ENCODE results near the gene CDK1. TPM values are rescaled to one million over a fixed set of nuclear protein-coding genes. Genes with fewer than 3 reads are reported as not detected.

CDK1 gene
- total and polyA plus RNA-seq, 2 donors (not counting 3 experiments of a cell fraction or from before 2014, with no cell fraction given) = 19.9 to 70.1 TPM

GRCh38 chr10:60784641-60785040, 6.4 kb downstream of the CDK1 start:
- Histone ChIP-seq H3K79me2 (ENCODE audit: control insufficient read depth, insufficient read depth, low read length) (peaks cover 98% of the 10 kb centered on the region), H3K27ac (ENCODE audit: insufficient read depth, low read depth, low read length) (no peak overlapping the region), H3K4me3 (replicated peaks in 1 of 3; ENCODE audit: insufficient read depth in 1 of 3, low read depth in 1 of 3, low read length in 3 of 3) (no peak overlapping the region)

More at GRCh38 chr10:60784641-60785040, 6.4 kb downstream of the CDK1 start:
- H3K36me3 ChIP-seq (ENCODE audit: control insufficient read depth in 2 of 2, extremely low read depth in 1 of 2, insufficient read depth in 2 of 2, low read length in 2 of 2) = peaks cover 0 to 25% of the 10 kb centered on the region in 2 experiments
- H3K9me3 ChIP-seq (replicated peaks; ENCODE audit: control insufficient read depth, insufficient read depth, low read length) = no peaks in the 10 kb centered on the region
- no peak for FAIRE-seq
- BruUV-seq (replicated peaks) = no TSS peak
- no peak for DNase-seq (ENCODE audit: low read depth, low spot score)
- H2AFZ ChIP-seq (ENCODE audit: low read depth, low read length) = no peak overlapping the region
- no peaks in the 10 kb centered on the region for H3K9me1 ChIP-seq (replicated peaks; ENCODE audit: control insufficient read depth, extremely low read depth, insufficient read depth, low read length)
- H3K4me1 ChIP-seq (ENCODE audit: control insufficient read depth, extremely low read depth, insufficient read depth, low read length) = peaks cover 36% of the 10 kb centered on the region
- H4K20me1 ChIP-seq (replicated peaks; ENCODE audit: control insufficient read depth, extremely low read depth, insufficient read depth, low read length) = peaks cover 2% of the 10 kb centered on the region
- CTCF ChIA-PET = interaction anchor here (1.1 to 1.3 kb wide), 2 partner anchors 11 to 13 kb away, joined by 4 to 6 read pairs; no protein-coding TSS in a partner anchor
- no peaks in the 10 kb centered on the region for H3K27me3 ChIP-seq (ENCODE audit: control insufficient read depth in 2 of 2, insufficient read depth in 2 of 2, low read length in 2 of 2)
- dilution Hi-C loops (cut with MboI; ENCODE audit: extremely low pct_ligation_motif_present, low sequenced_read_pairs) (no loop called here), intact Hi-C loops (cut with micrococcal nuclease) (no loop called here)
- POLR2A ChIA-PET = no interaction called here
- TF ChIP-seq EZH2 (IDR thresholded peaks at IDR 0.05; ENCODE audit: borderline replicate concordance, low read depth, low read length, severe bottlenecking) (no peak), CTCF (IDR thresholded peaks at IDR 0.05; ENCODE audit: extremely low read depth in 1 of 2, insufficient read depth in 1 of 2, low read depth in 1 of 2, low read length in 2 of 2) (no peak), GATA2 (IDR thresholded peaks at IDR 0.05; ENCODE audit: insufficient read depth, insufficient read length, low read depth, low read length) (no peak), FOS (IDR thresholded peaks at IDR 0.05; ENCODE audit: borderline replicate concordance, insufficient read depth, low read length) (no peak)
- no peak overlapping the region for H3K9ac ChIP-seq (replicated peaks; ENCODE audit: extremely low read depth, insufficient read depth, low read length)
- H3K4me2 ChIP-seq (ENCODE audit: insufficient read depth, low read length) = no peak overlapping the region

Measured in endothelial cell of umbilical vein (primary cell).